GM12878 (cell line): ENCODE data around the gene PRUNE1. TPM values are rescaled to one million over a fixed set of nuclear protein-coding genes. Genes with fewer than 3 reads are reported as not detected.

Experiments used
- BCLAF1 ChIP-seq: fragments of 450-650 bp; IDR thresholded peaks from 2 replicates; pipeline ENCODE4 v1.6.1; 2017; ENCODE audit warnings: antibody characterized with exemption, mild to moderate bottlenecking, moderate library complexity
- CBFB ChIP-seq: IDR thresholded peaks from 2 replicates; pipeline ENCODE4 v1.6.1; 2016; ENCODE audit warnings: antibody characterized with exemption, low read depth
- CEBPZ ChIP-seq: fragments of 150-350 bp; IDR thresholded peaks from 2 replicates; pipeline ENCODE4 v1.6.1; 2016; ENCODE audit warnings: low read depth, low read length
- E2F4 ChIP-seq: IDR thresholded peaks from 2 replicates; pipeline ENCODE4 v1.6.1; 2012; ENCODE audit warnings: low read depth, low read length, improper control_type of control experiment
- EGR1 ChIP-seq, 2 experiments: IDR thresholded peaks; 1 replicate in 1 of 2; 2 replicates in 1 of 2; pipeline ENCODE4 v1.6.1; 2011 to 2012; ENCODE audit warnings: low read depth in 2 of 2, low read length in 2 of 2, borderline replicate concordance in 1 of 2, mild to moderate bottlenecking in 1 of 2, moderate library complexity in 1 of 2
- EP300 ChIP-seq, 2 experiments: fragments of 150-350 bp in 1 of 2; IDR thresholded peaks; 2 replicates each; pipeline ENCODE4 v1.6.1; 2011 to 2012; ENCODE audit warnings: low read depth in 2 of 2, low read length in 2 of 2, borderline replicate concordance in 1 of 2, improper control_type of control experiment in 1 of 2, inconsistent platforms in 1 of 2; ENCODE audit not compliant: control insufficient read depth in 1 of 2
- FOS ChIP-seq: IDR thresholded peaks from 3 replicates; pipeline ENCODE4 v1.6.1; 2011; ENCODE audit warnings: borderline replicate concordance; ENCODE audit not compliant: insufficient read length; ENCODE audit errors: extremely low read depth
- GABPA ChIP-seq: IDR thresholded peaks from 2 replicates; pipeline ENCODE4 v1.6.1; 2014; ENCODE audit warnings: antibody characterized with exemption, low read depth, mild to moderate bottlenecking, inconsistent platforms
- GATAD2B ChIP-seq: fragments of 450-650 bp; conservative IDR thresholded peaks from 2 replicates; pipeline ENCODE4 v1.6.1; 2017; ENCODE audit warnings: low read depth, mild to moderate bottlenecking, moderate library complexity
- MEF2B ChIP-seq: fragments of 450-650 bp; IDR thresholded peaks from 2 replicates; pipeline ENCODE4 v1.6.1; 2018; ENCODE audit warnings: mild to moderate bottlenecking, moderate library complexity; ENCODE audit not compliant: partially characterized antibody, poor library complexity, severe bottlenecking
- PKNOX1 ChIP-seq: fragments of 450-650 bp; IDR thresholded peaks from 2 replicates; pipeline ENCODE4 v1.6.1; 2016; ENCODE audit warnings: mild to moderate bottlenecking
- POLR2A ChIP-seq: IDR thresholded peaks from 2 replicates; pipeline ENCODE4 v1.6.1; 2011; ENCODE audit warnings: low read depth, mild to moderate bottlenecking, low read length
- SKIL ChIP-seq: fragments of 450-650 bp; IDR thresholded peaks from 2 replicates; pipeline ENCODE4 v1.6.1; 2017; ENCODE audit warnings: mild to moderate bottlenecking, low read depth, inconsistent platforms; ENCODE audit not compliant: poor library complexity, severe bottlenecking
- SRF ChIP-seq, 2 experiments: IDR thresholded peaks; 2 replicates each; pipeline ENCODE4 v1.6.1; 2011; ENCODE audit warnings: low read depth in 2 of 2, low read length in 2 of 2, mild to moderate bottlenecking in 1 of 2, moderate library complexity in 1 of 2
- TARDBP ChIP-seq: IDR thresholded peaks from 2 replicates; pipeline ENCODE4 v1.6.1; 2016; ENCODE audit warnings: borderline replicate concordance
- TCF7 ChIP-seq: IDR thresholded peaks from 2 replicates; pipeline ENCODE4 v1.6.1; 2014; ENCODE audit warnings: antibody characterized with exemption, borderline replicate concordance
- ZNF207 ChIP-seq: fragments of 450-650 bp; IDR thresholded peaks from 2 replicates; pipeline ENCODE4 v1.6.1; 2014; ENCODE audit warnings: antibody characterized with exemption, mild to moderate bottlenecking, borderline replicate concordance
- polyA plus RNA-seq, 11 experiments: library from polyadenylated mRNA; depleted of rRNA in 4 of 11; unstranded in 6 of 11; stranded (reverse) in 5 of 11; fragments of >200 nt; fragmentation: Nextera tagmentation in 4 of 11; fragmentation: Illumina TruSeq in 1 of 11; extraction: Ambion mirVana in 4 of 11; extraction: Trizol in 1 of 11; gene quantifications; 1 replicate in 1 of 11; 2 replicates in 10 of 11; pipeline versions ENCODE4 v1.2.1 to v1.2.3, GENCODE V29; 2011 to 2016; ENCODE audit warnings: inconsistent platforms in 2 of 11, missing spikeins in 2 of 11, low read depth in 1 of 11
- total RNA-seq, 4 experiments: library from RNA; depleted of rRNA in 3 of 4; stranded (reverse); fragments of >200 nt in 3 of 4; fragmentation: Illumina TruSeq in 1 of 4; extraction: Trizol in 1 of 4; gene quantifications; 2 replicates each; pipeline versions ENCODE4 v1.2.1 to v1.2.3, GENCODE V29; 2013 to 2021

PRUNE1 gene
- total and polyA plus RNA-seq, 10 of the 15 experiments (the other 5 are each of a cell fraction or from before 2014, with no cell fraction given) = 4.7 to 24.5 (median 12.4) TPM

GRCh38 chr1:151059109-151060006 is 51.1 kb downstream of the PRUNE1 start, which contains the start of gene CDC42SE1 (continued):
- TF ChIP-seq ZNF207 (peak; percentile 81; the same call in 1 of the 2 replicates), TARDBP (no peak), POLR2A (peak; percentile 98), CEBPZ (no peak), SRF (IDR thresholded peaks at IDR 0.05; ENCODE audit: low read depth in 2 of 2, low read length in 2 of 2) (no peak), MEF2B (no peak), EP300 (IDR thresholded peaks at IDR 0.05; ENCODE audit: borderline replicate concordance in 1 of 2, control insufficient read depth in 1 of 2, low read depth in 2 of 2, low read length in 2 of 2) (no peak), TCF7 (no peak), GATAD2B (peak; percentile 94), BCLAF1 (no peak), FOS (no peak), GABPA (0 out of 2 replicates have a peak, but pooled peaks have one; percentile 31), SKIL (no peak), E2F4 (no peak), CBFB (peak; percentile 61; the same call in 1 of the 2 replicates), PKNOX1 (0 out of 2 replicates have a peak, but pooled peaks have one; percentile 13), EGR1 (IDR thresholded peaks at IDR 0.05; ENCODE audit: borderline replicate concordance in 1 of 2, low read depth in 2 of 2, low read length in 2 of 2) (peak; percentile 31 to 92)
